HG03432 (cell line): ENCODE results near the gene MAN2B1.
"Not testable (repeated sequence)": the region's sequence is repeated elsewhere in the genome, so short reads cannot be mapped to it uniquely, and the experiment has no call there.

ENCODE experiments used
- ATAC-seq: cut with Tn5 transposase; IDR thresholded peaks from one replicate; pipeline ENCODE4 v1.9.1; 2021; ENCODE audit warnings: mild to moderate bottlenecking, moderate library complexity; ENCODE audit not compliant: unreplicated experiment

MAN2B1 gene

GRCh38 chr19:12689581-12690216 is 23.2 kb upstream of the MAN2B1 start:
- no peak for ATAC-seq

DNA sequence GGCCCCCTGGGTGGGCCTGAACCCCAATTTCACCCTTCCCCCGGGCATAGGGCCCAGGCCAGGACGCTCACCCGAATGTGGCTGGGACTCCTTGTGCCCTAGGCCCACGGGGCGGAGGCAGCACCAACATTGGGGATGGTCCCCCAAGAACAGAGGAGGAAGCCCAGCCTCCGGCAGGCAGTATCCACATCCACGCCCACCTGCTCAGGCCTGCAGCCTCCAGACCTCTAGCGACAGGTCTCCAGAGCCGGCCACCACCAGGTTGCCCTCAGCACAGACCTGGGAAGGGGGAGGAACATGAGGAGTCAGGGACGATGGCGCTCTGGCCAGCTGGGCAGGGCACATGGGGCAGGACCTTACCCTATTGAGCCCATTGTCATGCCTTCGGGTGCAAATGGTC is 22.5 kb upstream of the MAN2B1 start:
- ATAC-seq, result no peak

GRCh38 chr19:12687496-12688196 is 21.1 kb upstream of the MAN2B1 start, which contains the start of gene GNG14:
GNG14 (plus strand) TSS chr19:12687998; CDS start chr19:12688049, 51 bp downstream.
- ATAC-seq, result no peak

- no peak for ATAC-seq
These were observed 19.3 kb upstream of the MAN2B1 start for GRCh38 chr19:12685831-12686230.

DNA sequence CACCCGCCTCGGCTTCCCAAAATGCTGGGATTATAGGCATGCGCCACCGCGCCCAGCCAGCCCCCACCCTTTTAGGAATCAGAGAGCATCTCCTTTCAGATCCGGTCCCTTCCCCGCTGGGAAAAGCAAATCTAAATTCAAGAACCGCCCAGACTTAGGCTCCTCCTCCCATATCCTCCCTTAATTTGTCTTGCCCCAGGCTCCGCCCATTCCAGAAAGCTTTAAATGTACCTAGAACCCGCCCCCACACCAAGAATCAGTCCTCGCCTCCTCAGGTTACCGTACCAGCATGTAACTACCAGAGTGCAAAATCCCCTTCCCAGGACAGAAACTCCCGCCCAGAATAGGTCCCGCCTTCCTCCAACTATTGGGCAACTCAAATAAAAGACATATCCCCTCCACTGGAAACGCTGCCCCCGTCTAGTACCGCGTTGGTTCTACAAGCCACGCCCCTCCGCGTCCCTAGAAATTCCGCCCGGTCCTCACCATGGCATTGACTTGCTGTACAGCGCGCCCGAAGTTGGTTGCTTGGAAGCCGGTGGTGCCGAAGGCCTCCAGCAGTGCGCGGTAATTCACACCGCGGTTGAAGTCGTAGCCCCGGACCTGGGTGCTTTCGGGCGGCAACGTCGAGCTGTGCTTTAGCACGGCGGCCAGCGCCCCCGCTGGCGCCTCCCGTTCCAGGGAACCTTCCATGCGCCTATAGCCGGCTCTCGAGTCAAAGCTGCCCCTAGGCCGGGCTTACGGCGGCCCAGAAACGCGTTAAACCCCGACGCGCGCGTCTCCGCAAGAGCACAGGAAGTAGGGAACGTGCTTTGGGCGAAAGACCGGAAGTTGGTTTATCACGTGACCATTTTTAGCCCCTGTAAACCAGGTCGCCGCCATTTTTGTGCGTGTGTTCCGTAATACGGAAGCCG is 14.8 kb upstream of the MAN2B1 start, which contains the start of gene DHPS:
Gene DHPS, minus strand, starts transcription at position 807 of the 914 bp plus-strand sequence. Its CDS starts 114 bp downstream, at position 693.
- ATAC-seq, result peak; percentile 71

GRCh38 chr19:12680034-12680433 is 13.5 kb upstream of the MAN2B1 start:
- no peak for ATAC-seq

DNA sequence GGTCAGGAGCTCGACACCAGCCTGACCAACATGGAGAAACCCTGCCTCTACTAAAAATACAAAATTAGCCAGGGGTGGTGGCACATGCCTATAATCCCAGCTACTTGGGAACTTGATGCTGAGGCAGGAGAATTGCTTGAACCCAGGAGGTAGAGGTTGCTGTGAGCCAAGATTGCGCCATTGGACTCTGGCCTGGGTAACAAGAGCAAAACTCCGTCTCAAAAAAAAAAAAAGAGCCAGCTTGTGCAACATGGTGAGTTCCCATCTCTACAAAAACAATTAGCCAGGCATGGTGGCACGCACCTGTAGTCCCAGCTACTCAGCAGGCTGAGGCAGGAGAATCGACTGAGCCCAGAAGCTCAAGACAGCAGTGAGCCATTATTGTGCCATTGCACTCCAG is 11.5 kb upstream of the MAN2B1 start:
- ATAC-seq, result not testable (repeated sequence)

GRCh38 chr19:12676928-12677327 is 10.4 kb upstream of the MAN2B1 start:
- ATAC-seq, result no peak

GRCh38 chr19:12676384-12676792 is 9.8 kb upstream of the MAN2B1 start:
- ATAC-seq, result no peak

GRCh38 chr19:12675940-12676339 is 9.4 kb upstream of the MAN2B1 start:
- no peak for ATAC-seq

- ATAC-seq, result no peak
These were observed 8.9 kb upstream of the MAN2B1 start for GRCh38 chr19:12675399-12675798.

GRCh38 chr19:12672744-12673143 is 6.2 kb upstream of the MAN2B1 start:
- ATAC-seq, result no peak

DNA sequence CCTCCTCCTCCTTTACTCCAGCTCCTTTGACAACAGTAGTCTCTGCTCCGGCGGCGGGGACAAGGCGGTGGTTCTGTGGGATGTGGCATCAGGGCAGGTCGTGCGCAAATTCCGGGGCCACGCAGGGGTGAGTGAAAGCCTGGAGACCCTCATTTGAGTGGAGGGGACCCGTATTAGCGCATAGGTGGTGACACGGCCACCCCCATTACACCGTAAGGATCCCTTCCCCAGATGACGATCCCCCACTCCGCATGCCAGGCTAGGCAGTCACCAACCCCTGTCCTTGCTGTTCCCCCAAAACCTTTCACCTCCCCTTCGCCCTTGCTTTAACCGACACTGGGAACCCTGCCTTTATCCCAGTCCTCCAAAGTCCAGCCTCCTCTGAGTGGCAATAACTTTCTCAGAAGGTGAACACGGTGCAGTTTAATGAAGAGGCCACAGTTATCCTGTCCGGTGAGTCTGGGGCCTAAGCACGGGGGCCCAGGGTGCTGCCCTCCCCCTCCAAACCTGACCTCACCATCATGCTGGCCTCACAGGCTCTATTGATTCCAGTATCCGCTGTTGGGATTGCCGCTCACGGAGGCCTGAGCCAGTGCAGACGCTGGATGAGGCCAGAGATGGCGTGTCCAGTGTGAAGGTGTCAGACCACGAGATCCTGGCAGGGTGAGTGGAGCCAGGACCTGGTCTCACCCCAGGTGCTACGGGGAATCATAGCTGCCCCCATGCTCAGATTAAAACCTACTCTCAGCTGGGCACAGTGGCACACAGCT is 3.8 kb upstream of the MAN2B1 start:
- no peak for ATAC-seq

DNA sequence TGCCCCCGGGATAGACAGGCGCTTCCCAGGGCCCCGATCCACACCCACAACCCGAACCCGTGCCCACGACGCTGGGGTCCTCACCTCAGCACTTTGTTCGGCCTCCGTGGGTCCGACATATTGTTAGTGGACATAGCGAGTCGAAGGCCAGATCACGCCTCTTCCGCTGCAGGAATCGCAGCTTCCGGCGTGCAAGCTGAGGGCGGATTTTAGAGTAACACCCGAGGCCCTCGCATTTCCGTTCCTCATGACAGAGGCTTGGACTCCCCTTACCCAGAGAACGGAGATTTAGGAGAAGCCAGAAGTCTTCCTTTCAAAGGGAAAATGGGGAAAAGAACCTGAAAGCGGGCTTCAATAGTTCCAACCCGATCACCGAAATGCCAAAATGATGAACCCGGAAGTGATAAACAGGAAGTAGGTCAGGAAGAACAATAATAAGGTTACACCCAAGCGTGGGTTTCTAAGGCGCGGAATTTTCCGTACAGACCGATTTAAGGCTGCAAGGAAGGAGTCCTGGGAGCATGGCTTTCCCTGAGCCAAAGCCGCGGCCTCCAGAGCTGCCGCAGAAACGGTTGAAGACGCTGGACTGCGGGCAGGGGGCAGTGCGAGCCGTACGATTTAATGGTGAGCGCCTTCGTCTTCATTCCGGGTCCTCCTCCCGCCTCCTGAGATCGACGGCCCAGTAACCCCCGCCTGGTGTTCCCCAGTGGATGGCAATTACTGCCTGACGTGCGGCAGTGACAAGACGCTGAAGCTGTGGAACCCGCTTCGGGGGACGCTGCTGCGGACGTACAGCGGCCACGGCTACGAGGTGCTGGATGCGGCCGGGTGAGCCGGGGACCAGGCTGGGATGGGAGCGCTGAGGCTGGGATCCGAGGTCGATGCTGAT is 3.0 kb upstream of the MAN2B1 start:
- ATAC-seq, result peak; percentile 39

DNA sequence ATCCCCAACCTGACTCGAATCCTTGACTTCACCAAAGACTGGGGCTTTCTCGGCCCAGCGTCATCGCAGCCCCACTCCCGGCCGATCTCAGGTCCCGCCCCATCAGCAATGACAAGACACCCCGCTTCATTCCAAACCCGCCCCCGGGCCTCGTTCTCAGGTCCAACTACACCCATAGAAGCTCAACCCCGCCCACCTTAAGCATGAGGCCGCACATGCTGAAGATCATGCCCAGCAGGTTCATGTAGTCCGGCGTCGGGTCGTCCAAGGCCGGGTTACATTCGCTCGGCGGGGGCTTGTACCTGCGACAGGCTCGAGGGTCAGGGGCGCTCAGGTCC is 2.4 kb upstream of the MAN2B1 start:
- peak; percentile 18 for ATAC-seq

- no peak for ATAC-seq
These were observed 1.8 kb upstream of the MAN2B1 start for GRCh38 chr19:12668346-12668745.

DNA sequence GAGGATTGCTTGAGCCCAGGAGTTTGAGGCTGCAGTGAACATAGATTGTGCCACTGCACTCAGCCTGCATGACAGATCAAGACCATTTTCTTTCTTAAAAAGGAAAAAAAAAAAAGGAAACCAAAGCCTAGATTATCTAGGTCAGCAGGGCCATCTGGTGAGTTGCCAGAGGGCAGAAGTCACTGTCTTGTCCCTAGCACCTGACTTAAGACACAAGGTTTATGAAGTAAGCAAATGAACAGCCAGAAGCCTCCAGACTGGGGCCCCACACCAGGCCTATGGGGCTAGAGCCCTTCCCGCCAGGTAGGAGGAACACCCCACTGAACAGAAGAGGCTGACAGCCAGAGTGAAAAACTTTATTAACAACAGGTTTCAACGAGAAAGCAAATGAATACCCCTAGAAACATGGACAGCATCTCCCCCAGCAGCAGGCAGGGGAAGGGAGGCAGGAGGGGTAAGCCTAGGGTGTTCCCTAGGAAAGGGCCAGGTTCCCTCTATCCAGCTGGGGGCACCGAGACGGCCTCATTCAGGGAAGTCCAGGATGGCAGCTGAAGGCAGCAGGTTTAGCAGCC is 1.3 kb upstream of the MAN2B1 start:
- ATAC-seq, result no peak

GRCh38 chr19:12665671-12666264 is 774 bp downstream of the MAN2B1 start:
- ATAC-seq, result no peak

DNA sequence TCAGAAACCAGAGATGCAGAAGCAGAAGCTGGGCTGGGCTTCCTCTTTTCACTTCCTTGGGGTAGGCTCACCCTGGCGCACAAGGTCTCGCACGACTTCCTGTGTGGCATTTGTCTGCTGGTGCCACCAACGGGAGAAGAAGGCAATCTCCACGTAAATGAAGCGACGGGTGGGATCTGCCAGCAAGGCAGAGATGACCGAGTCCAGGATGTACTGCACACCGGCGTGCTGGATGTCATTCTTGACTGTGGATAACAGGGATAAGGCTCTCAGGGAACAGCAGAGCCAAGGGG is 1.3 kb downstream of the MAN2B1 start:
- no peak for ATAC-seq
